ENCODE measurements around the gene LPO.

Gene LPO

DNA sequence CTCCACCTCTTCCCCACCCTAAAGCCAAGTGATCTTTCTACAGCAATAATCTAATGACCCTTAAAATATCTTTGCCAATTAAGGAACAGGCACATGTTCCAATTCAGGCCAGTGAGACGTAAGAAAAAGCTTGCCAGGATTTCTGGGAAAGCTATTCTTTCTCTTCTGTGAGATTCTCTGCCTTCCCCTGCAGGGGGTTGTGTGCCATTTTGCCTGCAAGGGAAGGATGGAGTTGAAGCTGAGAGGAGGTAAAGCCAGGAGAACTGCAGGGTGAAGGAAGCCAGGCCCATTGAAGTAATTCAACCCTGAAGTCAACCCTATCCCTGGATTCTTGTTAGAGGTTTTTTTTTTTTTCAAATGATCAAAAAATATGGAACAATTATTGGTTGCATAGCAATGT is 9.0 kb upstream of the LPO start:
- DNase-seq (ENCODE audit: low read depth, low spot score) = no peak

DNA sequence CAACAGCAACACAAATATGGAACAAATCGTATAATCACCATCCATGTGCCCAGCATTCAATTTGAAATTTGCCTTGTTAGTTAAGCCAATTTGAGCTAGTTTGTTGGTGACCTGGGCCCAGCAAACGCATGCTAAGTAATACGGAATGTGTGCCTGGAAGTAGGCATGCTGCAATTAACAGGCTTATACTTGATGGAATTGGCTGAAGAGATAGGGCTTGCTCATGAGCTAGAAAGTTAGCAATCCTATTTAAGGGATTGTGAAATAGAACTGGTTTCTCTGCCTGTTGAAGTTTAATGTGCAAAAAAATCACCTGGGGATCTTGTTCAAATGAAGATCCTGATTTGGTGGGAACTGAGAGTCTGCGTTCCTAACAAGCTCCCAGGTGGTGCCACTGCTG is 8.5 kb upstream of the LPO start:
- no peak for DNase-seq (ENCODE audit: low read depth, low spot score)

- no peak for DNase-seq (ENCODE audit: low read depth, low spot score)
Measured at GRCh38 chr17:58231641-58232040, 6.7 kb upstream of the LPO start.

GRCh38 chr17:58232707-58233156 is 5.7 kb upstream of the LPO start:
- DNase-seq (ENCODE audit: low read depth, low spot score) = no peak

GRCh38 chr17:58233543-58233942 is 4.8 kb upstream of the LPO start:
- DNase-seq (ENCODE audit: low read depth, low spot score) = no peak

DNA sequence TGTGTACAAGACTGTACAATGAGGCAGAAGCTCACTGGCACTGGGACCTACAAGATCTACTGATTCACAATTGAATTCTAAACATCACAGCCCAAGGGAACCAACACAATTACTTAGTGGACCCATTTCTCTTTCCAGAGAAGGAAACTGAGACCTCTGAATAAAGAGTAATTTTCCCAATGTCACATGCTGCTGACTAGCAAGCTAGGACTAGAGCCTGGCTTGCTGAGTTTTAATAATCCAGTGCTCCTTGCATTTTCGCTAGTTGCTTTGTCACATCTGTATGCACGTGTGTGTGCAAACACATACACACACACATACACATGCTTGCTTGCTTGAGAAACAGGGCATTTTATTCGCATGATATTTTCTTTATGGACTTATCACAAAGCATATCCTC is 3.9 kb upstream of the LPO start:
- DNase-seq (ENCODE audit: low read depth, low spot score) = no peak

DNA sequence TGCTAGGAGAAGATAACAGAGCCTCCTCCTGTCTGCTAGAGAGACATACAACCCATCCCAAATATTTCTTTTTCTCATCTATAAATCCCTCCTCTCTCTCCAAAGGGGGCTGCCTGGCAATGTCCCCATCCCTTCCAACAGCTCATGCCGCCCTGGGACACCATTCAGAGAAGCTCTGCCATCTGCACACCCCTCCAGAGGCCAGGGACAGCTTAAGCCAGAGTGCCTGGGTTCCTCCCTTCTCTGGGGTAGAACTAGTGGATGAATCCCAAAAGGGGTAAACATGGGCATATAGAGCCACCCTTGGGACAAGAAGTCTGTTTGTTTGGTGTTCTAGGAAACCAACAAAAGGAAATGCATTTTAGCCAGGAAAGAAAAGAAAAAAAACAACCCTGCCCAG is 2.6 kb upstream of the LPO start:
- no peak for DNase-seq (ENCODE audit: low read depth, low spot score)

- DNase-seq (ENCODE audit: low read depth, low spot score) = no peak
Measured at GRCh38 chr17:58236394-58236793, 2.0 kb upstream of the LPO start.

DNA sequence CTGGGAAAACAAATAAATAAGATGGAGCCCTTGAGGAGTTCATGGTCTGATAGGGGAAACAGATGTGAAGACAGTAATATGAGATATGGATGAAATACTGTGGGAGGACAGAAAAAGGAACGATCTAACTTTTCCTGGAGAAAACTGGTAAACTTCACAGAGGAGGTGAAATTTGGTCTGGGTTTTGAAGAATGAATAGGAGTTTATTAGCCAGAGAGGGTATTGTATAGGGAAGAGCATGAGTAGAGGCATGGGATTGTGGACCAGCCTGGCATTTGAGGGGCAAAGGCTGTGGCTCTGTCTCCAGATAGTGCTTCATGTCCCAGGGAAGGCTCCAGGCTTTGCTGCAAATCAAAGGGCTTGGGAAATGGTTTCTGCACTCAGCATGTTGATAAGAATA is 1.6 kb downstream of the LPO start:
- DNase-seq (ENCODE audit: low read depth, low spot score) = no peak

DNA sequence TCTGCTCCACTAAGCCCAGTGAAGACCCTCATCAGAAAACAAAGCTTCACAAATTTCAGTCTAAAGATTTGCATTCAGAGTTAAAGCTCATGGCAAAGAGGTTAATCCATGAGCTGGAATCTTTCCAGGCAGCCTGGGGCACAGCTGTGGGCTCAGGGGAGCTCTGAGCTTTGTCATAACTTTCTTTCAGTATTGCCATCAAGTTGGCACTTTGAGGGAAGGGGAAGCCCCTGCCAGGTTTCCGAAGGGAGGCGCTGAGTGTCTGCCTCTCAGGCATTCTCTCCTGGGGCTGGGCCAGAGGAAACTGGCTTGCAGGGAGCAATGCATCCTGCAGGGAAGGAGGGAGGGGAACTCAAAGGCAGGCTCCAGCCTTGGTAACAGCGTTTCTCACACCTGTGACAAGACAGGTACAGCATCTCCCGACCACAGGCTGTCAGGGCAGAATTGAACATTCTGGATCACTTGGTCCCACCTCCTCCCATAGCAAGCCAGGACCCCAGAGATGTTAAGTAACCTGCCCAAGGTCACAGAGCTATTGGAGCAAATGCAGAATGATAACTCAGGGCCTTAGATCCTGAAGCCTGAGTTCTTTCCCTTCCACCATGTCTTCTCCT is 3.9 kb downstream of the LPO start:
- no peak for DNase-seq (ENCODE audit: low read depth, low spot score)

DNA sequence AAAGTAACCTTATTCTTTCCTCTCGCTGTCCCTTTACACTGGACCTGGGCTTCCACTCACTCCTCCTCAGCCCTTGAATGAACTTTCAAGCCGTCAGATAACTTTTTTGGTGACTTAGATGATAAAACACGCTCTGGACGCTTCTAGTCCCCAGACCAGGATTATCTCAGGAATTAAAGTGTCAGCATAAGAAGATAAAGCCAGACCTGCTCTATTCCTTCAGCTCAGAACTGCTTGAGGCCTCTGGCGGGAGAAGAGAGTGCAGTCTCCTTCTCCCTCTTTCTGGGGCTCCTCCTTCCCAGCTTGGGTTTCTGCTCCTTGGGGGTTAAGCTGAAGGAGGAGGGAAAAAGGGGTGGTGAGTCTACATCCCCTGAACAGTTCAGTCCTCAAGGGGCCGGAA is 6.6 kb downstream of the LPO start:
- DNase-seq (ENCODE audit: low read depth, low spot score) = no peak

- no peak for DNase-seq (ENCODE audit: low read depth, low spot score)
Measured at GRCh38 chr17:58245428-58246103, 7.2 kb downstream of the LPO start.

GRCh38 chr17:58246104-58246740 is 7.8 kb downstream of the LPO start:
- DNase-seq (ENCODE audit: low read depth, low spot score) = no peak

GRCh38 chr17:58246781-58247180 is 8.4 kb downstream of the LPO start:
- no peak for DNase-seq (ENCODE audit: low read depth, low spot score)

GRCh38 chr17:58247511-58248363 is 9.4 kb downstream of the LPO start:
- no peak for DNase-seq (ENCODE audit: low read depth, low spot score)

DNA sequence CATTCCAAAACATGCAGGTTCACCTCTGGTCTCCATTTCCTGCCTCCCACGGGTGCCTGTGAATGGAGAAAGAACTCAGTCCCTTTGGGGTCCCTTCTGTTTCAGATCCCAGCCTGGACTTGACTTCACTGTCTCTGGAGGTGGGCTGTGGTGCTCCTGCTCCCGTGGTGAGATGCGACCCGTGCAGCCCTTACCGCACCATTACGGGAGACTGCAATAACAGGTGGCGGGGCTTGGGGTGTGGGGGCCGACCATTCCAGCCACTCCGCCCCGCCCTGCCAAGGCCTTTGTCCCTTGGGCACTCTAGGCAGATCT is 10.5 kb downstream of the LPO start:
- DNase-seq (ENCODE audit: low read depth, low spot score) = no peak

GRCh38 chr17:58249270-58250133 is 11.1 kb downstream of the LPO start:
- peak; percentile 56 for DNase-seq (ENCODE audit: low read depth, low spot score)

DNA sequence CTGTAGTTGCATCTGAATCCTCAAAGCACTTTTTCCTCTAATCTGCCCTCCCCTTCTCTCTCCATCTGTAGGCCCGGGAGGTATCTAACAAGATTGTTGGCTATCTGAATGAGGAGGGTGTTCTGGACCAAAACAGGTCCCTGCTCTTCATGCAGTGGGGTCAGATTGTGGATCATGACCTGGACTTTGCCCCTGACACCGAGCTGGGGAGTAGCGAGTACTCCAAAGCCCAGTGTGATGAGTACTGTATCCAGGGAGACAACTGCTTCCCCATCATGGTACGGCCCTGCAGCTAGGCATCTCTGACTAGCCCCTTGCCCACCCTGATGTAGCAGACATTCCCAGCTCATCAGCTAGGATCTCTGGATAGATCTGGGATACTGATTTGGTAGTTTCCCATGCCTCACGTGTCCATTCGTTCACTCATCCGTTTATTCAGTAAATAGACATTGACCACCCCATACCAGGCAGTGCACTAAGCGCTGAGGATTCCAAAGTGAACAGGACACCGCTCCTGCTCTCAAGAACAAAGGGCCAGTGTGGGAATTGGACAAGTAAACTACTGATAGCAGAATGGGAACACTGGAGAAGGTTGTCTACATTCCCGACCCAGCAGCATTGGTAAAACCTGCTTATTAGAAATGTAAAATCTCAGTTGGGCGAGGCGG is 12.1 kb downstream of the LPO start:
- DNase-seq (ENCODE audit: low read depth, low spot score) = no peak

DNA sequence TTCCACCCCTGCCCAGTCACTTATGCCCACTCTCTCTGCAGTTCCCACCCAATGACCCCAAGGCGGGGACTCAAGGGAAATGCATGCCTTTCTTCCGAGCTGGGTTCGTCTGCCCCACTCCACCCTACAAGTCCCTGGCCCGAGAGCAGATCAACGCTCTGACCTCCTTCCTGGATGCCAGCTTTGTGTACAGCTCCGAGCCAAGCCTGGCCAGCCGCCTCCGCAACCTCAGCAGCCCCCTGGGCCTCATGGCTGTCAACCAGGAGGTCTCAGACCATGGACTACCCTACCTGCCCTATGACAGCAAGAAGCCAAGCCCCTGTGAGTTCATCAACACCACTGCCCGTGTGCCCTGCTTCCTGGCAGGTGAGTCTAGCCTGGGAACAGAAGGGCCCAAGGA is 13.8 kb downstream of the LPO start:
- DNase-seq (ENCODE audit: low read depth, low spot score) = no peak

DNA sequence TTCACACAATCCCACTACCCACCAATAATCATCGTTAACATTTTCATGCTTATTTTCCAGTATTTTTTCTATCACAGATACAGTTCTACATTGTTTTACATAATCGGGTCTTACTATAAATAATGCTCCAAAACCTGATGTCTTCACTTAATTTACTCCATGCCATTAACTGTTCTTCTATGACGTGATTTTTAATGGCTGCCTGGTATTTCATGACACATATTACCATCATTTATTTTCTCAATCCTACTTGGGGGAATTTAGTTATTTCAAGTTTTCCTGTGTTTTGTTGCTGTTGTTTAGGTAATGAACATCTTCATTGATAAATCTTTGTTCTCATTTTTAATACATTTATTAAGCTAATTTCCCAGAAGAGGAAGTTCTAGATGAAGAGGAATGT is 14.7 kb downstream of the LPO start:
- DNase-seq (ENCODE audit: low read depth, low spot score) = no peak

GRCh38 chr17:58254803-58255202 is 16.4 kb downstream of the LPO start:
- DNase-seq (ENCODE audit: low read depth, low spot score) = no peak

All from activated CD4-positive, CD25-positive, alpha-beta regulatory T cell treated with anti-CD3 and anti-CD28 coated beads, Interleukin-2, amount 50 U/mL, for 16 hours (primary cell).